HT-29 (cell line): Measurements from ENCODE around the gene DPF3. TPM values are rescaled to one million over a fixed set of nuclear protein-coding genes. Genes with fewer than 3 reads are reported as not detected.

Source experiments
- DNase-seq: peaks from one replicate; pipeline ENCODE4 v3.0.0-alpha.2; 2015; ENCODE audit warnings: low spot score
- total RNA-seq: library from RNA; depleted of rRNA; stranded (reverse); fragments of >200 nt; shearing (Covaris generic); gene quantifications from 2 replicates; pipeline ENCODE4 v1.2.3, GENCODE V29; 2014

The DPF3 gene
- total RNA-seq, 1 experiment from 2014 or later: not detected

DNA sequence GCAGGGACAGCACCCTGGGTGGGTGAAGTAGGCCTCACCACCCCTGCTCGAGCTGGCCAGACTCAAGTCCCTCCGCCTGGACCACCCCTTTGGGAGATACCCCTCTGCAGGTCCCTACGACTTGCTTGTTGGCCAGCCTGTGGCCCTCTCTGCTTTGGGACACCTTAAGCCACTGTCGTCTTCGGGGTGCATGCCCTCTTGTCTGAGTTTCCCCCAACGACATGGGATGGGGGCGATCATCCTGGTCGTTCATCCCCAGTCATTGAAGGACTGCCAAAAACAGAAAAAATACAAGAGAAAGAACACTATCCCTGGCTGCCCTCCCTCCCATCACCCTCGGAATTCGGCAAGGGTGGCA, 151.1 kb downstream of the DPF3 start:
- no peak for DNase-seq

DNA sequence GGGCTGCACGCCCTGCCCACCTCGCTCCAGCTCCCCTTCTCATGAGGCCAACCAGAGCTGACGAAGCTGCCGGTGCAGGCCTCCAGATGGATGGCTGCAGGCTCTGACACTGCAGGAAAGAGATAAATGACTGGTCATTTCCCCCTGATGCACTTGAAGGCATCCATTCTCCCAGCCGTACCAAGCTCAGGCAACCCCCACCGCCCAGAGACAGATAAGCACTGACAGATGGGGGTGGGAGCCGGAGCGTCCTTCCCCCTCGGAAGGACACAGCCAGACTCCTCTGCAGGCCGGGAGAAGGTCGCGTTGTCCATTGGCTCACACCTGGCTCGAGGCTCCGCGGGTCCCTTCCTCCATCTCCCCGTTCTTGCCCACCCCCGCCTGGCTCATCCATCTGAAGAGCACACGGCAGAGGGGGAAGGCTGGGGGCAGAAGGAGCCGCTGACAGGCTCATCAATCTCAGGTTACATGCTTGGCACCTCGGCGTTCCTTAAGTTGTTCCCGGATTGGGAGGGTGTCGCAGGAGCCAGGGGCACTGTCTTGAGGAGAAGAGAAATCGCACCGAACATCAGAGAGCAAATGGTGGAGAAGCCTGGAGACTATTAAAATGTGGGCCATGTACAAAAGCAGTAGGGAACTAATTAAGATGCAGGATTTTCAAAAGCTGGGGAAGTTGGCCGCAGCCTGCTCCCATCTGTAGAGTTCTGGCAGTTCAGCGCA, 151.6 kb downstream of the DPF3 start:
- DNase-seq: no peak

DNA sequence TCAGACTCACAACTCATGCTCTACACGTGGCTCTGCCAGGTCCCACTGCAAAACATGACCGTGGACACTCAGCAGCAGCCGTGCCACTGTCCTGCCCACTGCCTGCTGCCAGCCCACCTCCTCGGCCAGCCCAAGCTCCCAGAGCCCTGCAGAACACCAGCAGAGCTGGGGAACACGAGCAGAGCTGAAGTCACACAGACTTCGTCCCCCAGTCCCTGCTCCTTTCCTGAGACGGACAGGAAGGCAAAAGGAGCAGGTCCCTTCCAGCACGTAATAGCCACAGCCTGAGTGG, 152.1 kb downstream of the DPF3 start:
- DNase-seq: no peak

DNA sequence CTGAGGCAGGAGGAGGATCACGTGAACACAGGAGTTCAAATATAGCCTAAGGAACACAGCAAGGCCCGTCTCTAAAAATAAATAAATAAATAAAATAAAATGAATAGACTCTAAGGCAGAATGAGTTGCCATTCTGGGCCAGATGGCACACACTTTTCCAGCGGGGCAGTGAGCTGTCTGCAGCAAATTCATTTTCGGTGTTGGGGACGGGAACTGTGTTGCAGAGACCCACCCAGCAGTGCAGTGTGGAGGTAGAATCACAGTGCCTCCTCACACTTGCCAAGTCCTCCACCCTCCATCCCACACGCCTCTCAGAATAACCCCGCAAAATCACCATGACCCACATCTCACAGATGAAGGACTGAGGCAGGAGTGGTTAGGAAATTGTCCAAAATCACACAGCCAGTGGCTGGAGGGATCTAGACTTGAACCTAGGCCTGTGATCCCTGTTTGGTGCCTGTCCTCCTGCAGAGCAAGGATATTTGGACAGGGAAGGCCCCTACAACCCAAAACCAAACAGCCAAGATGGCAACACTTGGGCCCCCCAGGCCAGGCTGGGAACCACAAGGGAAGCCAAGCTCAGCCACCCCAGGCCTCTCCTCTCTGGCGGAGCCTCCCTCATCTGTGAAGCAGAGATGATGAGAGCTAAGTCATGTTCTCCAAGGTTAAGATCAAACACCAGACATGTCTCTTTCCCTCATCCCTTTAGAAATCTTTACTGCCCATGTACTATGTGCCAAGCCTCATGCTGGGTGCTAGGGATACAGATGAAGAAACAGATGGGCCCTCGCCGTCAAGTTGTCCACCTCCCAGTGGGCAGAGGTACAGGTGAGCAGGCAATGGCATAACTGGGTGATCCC, 152.7 kb downstream of the DPF3 start:
- DNase-seq: no peak

DNA sequence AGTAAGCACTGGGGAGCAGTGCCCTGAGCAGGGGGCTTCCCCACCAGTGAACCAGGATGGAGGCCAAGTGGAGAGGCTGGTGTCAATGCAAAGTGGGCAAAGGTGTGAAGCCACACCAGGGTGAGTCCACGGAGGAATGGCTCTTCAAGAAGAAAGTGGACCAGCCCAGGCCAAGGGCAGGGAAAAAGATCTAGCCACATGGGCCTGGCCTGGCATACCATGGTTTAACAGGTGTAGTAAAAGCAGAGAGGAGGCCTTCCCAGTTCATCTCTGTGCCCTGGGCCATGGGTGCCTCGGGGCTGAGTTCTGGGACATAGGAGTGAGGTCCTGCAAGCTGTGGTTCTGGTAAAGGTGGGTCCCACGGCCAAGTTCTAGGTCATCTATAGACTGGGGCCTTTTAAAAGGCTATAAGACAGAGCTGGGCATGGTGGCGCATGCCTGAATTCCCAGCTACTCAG, 153.4 kb downstream of the DPF3 start:
- DNase-seq: no peak

DNA sequence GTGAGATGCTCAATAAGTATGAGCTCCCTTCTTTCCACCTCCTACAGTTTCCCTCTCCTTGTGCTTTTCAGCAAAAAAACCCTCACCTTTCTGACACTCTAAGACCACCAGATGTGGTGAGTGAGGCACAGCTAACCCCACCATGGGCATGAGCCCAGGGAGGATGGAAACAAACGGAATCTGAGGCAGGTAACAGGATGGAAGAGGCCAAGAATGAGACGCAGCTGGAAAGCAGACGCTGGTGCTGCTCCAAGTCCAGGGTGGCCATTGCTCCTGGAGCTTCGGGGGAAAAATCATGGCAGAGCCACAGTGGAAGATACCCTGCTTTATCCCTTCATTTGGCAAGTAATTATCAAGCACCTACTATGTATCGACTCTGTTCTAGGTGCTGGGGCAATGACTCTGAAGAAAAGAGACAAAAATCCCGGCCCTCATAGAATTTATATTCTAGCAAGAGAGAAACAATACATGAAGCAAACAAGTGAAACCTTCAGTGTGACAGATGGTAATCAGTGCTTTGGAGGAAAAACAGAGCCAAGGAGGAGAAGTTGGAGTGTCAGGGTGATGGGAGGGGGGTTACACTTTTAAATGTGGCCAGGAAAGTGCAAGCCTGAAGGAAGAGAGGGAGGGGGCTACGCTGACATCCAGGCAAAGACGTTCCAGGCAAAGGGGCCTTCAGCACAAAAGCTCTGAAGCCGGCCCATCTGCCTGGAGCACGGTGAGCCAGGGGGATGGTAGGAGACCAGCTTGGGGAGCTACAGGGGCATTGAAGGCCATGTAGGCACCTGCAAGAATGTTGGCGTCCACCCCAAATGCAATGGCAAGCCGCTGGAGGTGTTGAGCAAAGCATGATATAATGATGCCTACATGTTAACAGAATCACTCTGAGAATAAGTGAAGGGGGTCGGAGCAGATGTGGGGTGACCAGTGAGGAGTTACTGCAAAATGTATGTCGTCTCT, 154.2 kb downstream of the DPF3 start:
- DNase-seq: no peak

DNA sequence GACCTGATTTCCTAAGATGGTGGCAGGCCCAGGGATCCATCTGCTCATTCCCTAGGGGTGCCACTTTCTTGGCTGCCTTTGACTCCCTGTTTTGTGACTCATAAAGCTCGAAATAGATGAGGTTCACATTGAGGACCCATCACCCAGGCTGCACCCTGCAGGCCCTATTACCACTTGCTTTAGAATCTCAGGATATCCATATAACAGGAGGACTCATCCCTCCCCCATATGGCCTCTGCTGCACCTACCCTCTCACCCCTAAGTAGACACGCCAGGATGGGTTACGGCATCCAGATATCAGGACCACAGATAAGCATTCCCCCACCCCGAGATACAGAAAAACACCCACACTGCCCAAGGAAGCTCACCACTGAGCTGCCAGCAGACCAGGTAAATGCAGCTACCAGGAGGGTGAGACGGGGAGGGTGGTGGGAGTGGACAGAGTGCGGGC, 155.7 kb downstream of the DPF3 start:
- DNase-seq: no peak

DNA sequence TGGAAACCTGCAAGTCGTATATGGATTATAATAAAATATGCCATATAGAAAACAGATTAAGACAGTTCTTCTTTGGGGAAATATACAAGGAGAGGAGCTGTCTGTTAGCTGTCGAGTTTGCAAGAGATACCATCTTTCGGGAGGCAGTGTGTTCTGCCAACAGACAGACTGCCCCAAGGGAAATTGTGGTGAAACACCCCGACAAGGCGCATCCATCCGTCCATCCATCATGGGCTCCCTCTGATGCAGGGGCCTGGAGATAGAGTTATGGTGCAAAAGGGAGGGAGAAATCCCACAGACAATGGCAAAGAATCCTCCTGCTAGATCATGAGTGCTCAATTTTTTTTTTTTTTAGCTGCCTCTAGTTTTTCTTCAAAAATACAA, 156.3 kb downstream of the DPF3 start:
- DNase-seq: no peak

DNA sequence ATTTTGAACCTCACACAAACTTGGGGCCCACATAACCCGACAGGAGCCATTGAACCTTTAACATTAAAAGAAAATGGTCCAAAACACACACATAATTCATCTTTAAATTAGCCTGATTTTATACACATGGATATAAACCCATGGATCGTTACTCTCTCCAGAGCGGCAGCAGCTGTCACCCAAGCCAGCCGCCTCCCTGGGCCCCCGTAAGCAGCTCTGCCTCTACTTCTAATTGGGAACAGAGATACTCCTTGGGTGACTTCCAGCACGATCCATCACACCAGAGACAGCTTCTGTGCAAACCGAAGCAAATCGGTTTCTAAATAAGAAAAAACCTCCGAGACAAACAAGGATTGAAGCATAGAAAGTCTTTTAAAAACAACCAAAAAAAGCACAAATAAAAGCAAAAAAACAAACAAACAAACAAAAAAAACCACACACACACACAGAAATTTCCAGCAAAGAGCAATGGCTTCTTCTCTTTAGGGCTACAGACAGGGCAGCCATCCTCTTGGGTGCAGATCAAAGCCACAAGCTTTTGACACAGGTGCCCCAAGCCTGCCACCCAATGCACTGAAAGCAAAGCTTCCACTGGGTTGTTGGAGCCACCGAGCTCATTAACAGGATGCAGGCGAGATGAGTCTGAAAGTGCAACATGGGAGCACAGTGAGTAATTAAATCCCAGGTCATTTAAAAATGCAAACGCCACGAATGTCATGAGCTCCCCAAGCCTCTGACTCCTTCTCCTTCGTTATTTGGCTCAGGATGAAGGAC, 156.9 kb downstream of the DPF3 start:
- no peak for DNase-seq

DNA sequence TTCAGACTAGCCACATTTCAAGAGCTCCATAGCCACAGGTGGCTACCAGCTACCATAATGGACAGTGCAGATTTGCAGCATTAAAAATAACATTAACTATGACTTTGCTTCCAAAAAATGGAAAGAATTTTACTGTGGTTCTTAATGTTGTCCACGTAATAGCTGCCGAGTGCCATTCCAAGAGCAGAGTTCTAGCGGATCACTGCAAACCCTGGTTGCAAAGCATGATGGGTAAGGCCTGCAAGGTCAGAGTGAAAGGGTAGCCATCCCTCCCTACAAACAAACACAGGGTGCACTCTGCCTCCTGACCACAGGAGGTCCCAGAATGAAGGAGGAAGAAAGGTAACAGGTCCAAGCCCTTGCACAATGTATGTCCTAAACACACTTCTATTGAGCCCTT, 157.6 kb downstream of the DPF3 start:
- no peak for DNase-seq

DNA sequence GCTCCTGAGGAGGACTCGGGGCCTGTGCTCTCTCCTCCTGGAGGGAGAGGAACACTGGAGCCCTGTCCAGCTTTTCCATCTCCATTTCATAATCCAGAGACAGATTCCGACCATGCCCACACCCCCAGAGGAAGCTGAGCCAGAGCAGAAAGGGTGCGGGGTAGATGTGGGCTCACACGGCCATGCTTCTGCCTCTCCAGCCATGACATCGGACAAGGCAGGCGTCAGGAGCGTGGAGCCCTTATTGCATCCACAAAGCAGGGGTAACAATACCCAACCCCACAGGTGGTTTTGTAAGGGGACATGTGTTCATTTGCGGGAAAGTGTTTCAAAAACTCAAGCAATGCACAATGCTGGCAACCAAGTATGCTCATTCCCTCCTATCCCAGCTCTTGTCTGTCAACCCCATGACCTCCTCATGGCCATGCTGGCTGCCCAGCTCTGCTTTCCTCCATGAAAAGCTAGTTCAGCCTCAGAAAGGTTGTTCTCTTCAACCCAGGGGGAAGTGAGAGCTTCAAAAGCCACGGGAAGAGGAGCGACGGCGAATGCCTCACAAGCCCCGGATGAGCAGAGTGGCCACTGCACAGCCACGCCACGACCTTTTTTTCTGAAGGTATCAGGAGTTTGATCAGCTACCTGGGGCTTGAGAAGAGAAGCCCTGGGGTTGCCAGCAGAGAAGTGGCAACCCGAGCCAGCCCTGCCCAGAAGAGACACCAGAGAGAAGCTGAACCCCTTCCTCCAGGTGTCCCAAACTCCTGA, 161.7 kb downstream of the DPF3 start:
- DNase-seq: no peak

DNA sequence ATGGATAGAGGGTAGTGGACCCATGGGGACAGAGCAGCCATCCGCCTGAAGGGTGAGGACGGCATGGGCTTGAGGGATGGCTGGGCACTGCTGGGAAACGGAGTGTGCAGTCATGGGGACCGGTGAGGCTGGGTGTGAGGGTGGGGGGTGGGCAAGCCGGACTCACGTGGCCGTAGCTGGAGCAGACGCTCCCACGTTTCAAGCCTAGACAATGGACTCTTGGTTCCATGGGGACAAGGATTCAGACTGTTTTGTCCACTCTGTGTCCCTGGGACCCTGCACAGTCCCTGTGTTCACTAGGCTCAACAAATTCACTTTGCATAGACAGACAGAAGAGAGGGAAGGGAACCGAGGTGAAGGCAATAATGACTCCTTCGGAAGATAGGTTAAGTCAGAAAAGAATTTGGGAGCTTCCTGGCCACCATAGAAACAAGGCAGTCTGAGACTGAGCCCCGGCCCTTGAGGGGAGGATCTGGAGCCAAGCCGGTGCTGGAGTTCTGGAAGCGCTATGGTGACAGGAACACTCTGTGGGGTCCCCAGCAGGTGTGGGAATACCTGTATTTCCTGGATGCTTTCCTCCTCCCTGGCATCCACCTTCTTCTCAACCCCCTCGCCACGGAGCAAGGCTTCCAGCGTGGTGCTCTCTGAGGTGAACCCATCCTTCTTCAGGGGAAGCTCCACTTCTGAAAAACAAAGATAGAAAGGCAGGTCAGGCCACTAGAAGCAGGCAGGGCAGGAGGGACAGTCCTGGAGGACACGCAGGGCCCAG, 162.5 kb downstream of the DPF3 start:
- no peak for DNase-seq

DNA sequence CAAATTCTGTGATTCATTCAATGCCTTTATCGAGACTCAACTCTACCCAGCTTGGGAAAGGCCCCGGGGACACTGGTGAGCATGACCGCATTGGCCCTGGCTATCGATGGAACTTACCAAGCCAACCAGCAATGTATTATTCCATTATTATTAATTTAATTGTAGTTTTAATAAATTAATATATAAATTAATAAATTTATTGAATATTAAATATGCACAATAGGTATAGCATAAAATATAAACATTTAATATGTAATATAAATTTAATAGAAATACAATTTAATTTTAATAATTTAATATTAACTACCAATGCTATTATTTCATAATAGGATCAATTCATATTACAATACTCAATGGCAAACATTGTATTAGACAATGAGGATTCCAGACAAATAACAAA, 163.4 kb downstream of the DPF3 start:
- no peak for DNase-seq

DNA sequence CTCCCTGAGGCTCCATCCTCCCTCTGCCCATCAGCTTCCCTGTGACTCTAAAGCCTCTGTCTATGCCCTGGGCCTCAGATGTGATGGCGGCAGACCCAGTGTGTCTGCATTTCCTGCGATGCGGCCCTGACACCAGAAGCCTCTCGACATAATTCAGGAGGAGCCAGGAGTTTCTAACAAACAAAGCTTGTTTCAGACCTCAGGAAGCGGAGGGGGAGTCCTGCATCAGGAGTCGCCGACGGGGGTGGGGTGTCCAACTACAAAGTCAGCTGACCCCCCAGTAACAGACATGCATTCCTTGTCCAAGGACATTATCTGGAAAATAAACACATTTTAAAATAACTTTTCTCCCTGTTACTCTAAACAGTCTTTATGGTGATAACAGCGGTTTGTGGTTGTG, 167.5 kb downstream of the DPF3 start:
- no peak for DNase-seq

DNA sequence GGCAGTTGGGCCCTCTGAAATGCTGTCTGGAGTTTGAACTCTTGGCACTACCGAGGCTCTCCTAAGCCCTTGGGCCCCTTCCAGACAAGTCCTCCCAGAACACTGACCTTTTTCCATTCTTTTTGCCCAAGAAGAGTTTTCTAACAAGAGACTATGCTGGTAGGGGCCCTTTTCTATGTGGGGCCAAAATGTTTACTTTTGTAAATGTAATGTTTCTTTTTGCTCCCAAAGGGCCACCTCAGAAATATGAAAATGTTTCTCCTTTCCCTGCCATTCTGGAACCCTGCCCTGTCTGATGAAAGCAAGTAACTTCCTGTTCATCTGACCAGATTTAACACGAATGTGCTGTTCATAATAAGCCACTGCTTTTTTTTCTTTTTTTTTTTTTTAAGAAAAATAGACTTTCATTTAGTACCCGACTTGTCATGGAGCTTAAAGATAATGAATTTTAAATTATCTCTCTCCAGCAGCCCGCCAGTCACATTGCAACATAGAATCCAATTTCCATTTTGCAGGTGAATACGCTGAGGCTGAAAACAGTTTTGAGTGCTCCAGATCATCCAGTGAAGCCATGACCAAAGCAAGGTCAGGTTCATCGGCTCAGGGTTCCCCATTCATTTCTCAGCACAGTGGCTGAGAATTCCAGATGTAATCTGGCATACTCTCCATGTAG, 169.9 kb downstream of the DPF3 start:
- DNase-seq: no peak

DNA sequence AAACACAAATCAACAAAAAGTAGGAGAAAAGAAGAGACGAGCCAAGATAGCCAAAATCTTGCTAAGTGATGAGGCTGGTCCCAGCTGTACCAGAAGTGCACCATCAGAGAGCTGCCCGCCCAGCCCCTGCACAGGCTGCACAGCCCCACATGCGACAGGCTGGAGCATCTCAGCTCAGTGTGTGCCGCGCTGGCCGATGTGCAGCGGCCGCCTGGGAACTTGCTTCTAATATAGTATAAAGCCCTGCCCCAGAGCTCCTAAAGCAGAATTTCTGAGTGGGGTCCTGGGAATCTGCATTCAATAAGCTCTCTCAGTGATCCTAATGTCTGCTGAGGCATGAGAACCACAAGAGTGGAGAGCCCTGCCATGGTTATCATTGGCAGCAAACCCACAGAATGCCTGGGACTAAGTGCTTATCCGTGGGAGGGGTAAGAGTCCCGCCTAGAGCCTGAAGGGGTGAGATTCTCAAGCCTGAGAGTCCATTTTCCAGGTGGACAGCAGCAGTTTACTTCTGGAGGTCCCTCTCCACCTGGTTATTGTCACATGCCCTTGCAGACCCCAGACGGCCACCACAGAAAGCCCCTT, 171.6 kb downstream of the DPF3 start:
- DNase-seq: no peak

DNA sequence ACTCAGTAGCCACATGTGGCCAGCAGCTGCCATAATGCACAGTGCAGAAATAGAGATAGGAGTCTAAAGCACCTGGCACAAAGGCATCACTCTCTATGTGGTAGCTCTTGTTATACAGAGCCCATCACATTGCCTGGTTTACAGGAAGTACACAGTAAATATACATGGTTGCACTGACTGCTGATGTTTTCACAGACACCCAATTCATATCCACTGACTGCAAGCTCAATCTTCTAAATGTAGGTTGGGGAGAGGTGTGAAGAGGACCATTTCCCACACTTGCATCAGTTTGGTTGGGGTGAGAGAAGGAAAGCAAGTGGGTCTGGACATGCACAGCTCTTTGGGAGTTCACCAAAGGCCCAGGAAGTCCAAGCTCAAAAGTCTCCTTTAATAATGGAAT, 172.8 kb downstream of the DPF3 start:
- DNase-seq: no peak

DNA sequence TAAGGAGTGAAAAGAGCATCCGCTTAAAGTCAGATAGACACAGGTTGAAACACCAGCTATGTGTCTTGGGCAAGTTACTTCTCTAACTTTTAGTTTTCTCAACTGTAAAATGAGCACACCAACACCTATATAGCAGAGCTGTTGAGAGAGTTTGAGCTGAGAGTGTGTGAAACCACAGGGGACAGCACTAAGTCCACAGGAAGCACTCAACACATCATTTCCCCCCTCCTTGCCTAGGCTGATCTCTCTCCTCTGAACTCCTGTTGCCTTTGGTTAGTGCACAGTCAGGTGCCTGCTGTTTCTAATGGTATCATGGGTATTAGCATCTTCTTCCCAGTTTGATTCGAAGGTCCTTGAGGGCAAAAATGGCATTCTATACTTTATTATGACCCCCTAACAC, 176.7 kb downstream of the DPF3 start:
- DNase-seq: no peak

DNA sequence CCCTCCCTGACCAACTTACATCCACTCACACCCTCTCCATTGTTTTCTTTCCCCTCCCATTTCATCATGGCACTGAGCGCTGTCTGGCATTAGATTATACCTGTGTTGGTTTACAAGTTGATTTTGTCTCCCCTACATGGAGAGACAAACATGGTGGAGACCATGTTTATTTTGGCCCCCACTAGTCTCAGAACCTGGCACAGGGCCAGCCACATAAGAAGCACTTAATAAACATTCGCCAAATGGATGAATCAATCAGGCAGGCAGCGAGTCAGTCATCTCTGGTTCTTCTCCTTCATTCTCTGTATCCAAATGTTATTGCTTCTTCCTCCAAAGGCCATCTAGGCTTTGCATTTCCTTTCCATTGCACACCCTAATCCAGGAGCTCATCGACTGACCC, 177.4 kb downstream of the DPF3 start:
- DNase-seq: no peak
